GM23248 (cell line): ENCODE results near the gene PTOV1.

Experiments used
- EZH2 ChIP-seq: fragments of 200-600 bp; sonication (generic); IDR thresholded peaks from 2 replicates; pipeline ENCODE4 v1.6.1; 2018; ENCODE audit warnings: antibody characterized with exemption, mild to moderate bottlenecking; ENCODE audit not compliant: insufficient read depth, poor library complexity, severe bottlenecking
- EZH2phosphoT487 ChIP-seq: fragments of 200-600 bp; sonication (generic); IDR thresholded peaks from 2 replicates; pipeline ENCODE4 v1.6.1; 2018; ENCODE audit warnings: antibody characterized with exemption, moderate library complexity, mild to moderate bottlenecking, low read depth; ENCODE audit not compliant: insufficient read depth

DNA sequence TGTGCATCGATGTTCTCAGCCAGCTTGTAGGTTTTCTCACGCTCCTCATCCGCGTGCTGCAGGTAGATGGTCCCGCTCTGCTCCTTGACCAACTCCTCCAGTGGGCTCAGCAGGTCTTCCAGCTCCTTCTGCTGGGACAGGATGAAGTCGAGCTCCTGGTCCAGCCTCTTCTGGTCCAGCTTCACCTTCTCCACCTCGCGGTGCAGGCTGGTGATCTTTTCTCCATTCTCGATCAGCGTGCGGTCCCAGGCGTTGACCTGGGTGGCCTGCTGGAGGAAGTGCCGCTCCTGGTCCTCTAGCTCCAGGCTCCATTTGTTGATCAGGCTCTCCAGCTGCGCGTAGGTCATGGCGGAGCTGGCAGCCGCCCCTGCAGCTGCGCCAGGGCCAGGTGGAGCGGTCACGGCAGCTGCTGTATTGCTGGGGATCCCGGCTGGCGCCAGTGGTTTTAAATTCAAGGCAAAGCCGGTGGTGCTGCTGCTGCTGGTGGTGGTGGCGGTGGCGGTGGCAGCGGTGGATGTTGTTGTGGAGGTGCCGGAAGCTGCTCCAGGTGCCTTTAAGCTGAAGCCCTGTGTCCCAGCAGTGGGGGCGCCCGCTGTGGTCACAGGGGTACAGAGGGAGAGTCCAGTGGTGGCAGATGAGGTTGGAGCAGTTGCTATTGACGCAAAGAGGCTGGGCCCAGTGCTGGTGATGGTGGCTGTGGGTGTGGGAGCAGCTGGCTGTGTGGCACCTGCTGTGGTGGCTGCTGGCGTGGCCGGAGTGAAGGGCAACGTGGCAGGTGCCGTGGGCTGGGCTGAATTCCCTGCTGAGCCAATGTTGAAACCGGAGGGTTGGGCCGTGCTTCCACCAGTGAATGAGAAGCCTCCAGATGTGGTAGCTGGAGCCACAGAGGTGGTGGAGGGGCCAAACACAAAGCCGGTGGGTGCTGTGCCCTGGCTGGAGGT lies 57.8 kb downstream of the PTOV1 start:
- TF ChIP-seq EZH2 (no peak), EZH2phosphoT487 (no peak)
